ENCODE measurements around the gene SAP30BP. TPM values are rescaled to one million over a fixed set of nuclear protein-coding genes. Genes with fewer than 3 reads are reported as not detected.

Gene SAP30BP
- total RNA-seq, 1 experiment from 2014 or later: 89.7 TPM

DNA sequence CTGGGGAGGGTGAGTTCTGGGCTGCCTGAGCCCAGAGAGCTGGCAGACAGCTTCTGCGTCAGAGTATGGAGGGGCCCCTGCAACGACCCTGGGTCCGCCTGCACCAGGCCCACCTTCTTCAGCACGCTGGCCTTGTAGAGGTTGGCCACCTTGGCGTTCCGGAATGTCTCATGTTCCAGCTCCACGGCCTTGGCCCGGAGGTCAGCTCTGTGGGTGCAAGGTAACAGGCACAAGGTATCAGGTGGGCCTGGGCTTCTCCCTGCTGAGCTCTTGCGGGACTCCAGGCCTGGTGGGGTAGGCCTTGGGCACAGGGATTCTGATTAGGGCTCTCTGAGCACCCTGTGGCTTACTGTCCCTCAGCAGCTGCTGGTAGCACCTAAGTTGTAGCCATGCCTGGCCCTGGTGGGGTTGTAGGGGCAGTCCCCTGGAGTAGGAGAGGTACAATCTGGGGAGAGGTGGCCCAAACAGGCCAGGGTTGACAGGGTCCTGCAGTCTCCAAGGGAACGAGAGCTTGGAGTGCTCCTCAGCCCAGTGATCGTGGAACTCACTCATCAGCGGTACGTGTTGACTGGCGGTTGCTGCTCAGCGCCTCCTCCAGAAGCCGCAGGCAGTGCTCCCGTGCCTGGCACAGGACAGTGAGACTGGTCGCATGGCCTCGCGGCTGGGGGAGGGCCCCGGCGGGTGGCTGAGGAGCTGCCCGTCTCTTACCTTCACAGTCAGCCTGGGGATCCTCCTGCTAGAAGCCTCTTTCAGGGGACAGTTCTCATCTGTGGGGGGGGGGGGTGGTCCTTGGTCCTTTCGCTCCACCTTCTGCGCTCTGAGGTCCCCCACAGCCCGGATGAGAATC, 36.8 kb upstream of the SAP30BP start:
- H2AFZ ChIP-seq (ENCODE audit: low read length): no peak overlapping the region
- no peaks in the 10 kb centered on the region for H3K79me1 ChIP-seq (ENCODE audit: insufficient read depth, low read depth, low read length, poor library complexity, severe bottlenecking)
- no peak overlapping the region for H3K56ac ChIP-seq (ENCODE audit: insufficient read length, low read depth, low read length)
- H3K18ac ChIP-seq (ENCODE audit: insufficient read length, low read depth, low read length): no peak overlapping the region
- no peak overlapping the region for H4K91ac ChIP-seq (ENCODE audit: insufficient read length, low read depth, low read length)
- H3K9me3 Mint-ChIP-seq: no peaks in the 10 kb centered on the region
- no peak overlapping the region for H3K23ac ChIP-seq (ENCODE audit: insufficient read length, low read depth, low read length)
- no peaks in the 10 kb centered on the region for H3K9me3 ChIP-seq (ENCODE audit: control insufficient read depth, low read depth, low read length)
- H3K36me3 Mint-ChIP-seq (ENCODE audit: insufficient read depth in 1 of 3, low read depth in 3 of 3): peaks cover 0 to 15% (median 2%) of the 10 kb centered on the region in 3 experiments; a peak in 4 of 7 replicates
- no peak overlapping the region for H2AK5ac ChIP-seq (ENCODE audit: insufficient read length, low read length)
- no peak overlapping the region for H3K14ac ChIP-seq (ENCODE audit: insufficient read depth, low read length)
- H3K4me1 Mint-ChIP-seq: peaks cover 16 to 19% of the 10 kb centered on the region in 2 experiments
- H3K4ac ChIP-seq (ENCODE audit: low read depth, low read length): no peak overlapping the region
- H3K79me2 ChIP-seq (ENCODE audit: insufficient read depth, low read length): no peaks in the 10 kb centered on the region
- H4K20me1 ChIP-seq (ENCODE audit: control insufficient read depth, insufficient read depth, insufficient read length): no peaks in the 10 kb centered on the region
- no peak overlapping the region for H2BK120ac ChIP-seq (ENCODE audit: low read depth, low read length, poor library complexity, severe bottlenecking)
- no peak overlapping the region for H4K5ac ChIP-seq (ENCODE audit: insufficient read length, low read depth, low read length)
- peak overlapping the region in 1 of 3 experiments; percentile 61; a peak in 1 of 7 replicates for H3K27ac Mint-ChIP-seq
- H3K4me3 Mint-ChIP-seq: no peak overlapping the region
- TF ChIP-seq, protein P1, sequence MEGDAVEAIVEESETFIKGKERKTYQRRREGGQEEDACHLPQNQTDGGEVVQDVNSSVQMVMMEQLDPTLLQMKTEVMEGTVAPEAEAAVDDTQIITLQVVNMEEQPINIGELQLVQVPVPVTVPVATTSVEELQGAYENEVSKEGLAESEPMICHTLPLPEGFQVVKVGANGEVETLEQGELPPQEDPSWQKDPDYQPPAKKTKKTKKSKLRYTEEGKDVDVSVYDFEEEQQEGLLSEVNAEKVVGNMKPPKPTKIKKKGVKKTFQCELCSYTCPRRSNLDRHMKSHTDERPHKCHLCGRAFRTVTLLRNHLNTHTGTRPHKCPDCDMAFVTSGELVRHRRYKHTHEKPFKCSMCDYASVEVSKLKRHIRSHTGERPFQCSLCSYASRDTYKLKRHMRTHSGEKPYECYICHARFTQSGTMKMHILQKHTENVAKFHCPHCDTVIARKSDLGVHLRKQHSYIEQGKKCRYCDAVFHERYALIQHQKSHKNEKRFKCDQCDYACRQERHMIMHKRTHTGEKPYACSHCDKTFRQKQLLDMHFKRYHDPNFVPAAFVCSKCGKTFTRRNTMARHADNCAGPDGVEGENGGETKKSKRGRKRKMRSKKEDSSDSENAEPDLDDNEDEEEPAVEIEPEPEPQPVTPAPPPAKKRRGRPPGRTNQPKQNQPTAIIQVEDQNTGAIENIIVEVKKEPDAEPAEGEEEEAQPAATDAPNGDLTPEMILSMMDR (conservative IDR thresholded peaks at IDR 0.05): no peak
- no peak overlapping the region for H4K8ac ChIP-seq (replicated peaks; ENCODE audit: insufficient read length, low read depth, low read length)
- no peak overlapping the region for H2BK20ac ChIP-seq (ENCODE audit: low read depth, low read length, poor library complexity, severe bottlenecking)
- no peak for DNase-seq
- no peak overlapping the region for H2BK5ac ChIP-seq (ENCODE audit: insufficient read length, low read length)
- H2BK12ac ChIP-seq (ENCODE audit: insufficient read length, low read depth, low read length): no peak overlapping the region
- H3K27me3 ChIP-seq (ENCODE audit: insufficient read depth, low read length): no peaks in the 10 kb centered on the region
- H3K4me2 ChIP-seq (ENCODE audit: insufficient read depth, insufficient read length, low read length): no peak overlapping the region
- no peak overlapping the region for H2BK15ac ChIP-seq (ENCODE audit: low read depth, low read length)
- no peak overlapping the region for H3K27ac ChIP-seq (ENCODE audit: insufficient read length, low read depth, low read length)
- no CpG with 5 or more reads among the region's 26 CpGs for WGBS (ENCODE audit: extremely low coverage, insufficient read length, low lambda C conversion rate)
- no peak overlapping the region for H3T11ph ChIP-seq (ENCODE audit: low read length)
- H3K4me1 ChIP-seq (ENCODE audit: insufficient read depth, low read length): no peaks in the 10 kb centered on the region; the same call in 1 of the 2 replicates
- H3K23me2 ChIP-seq (ENCODE audit: insufficient read length, low read depth, low read length, poor library complexity, severe bottlenecking): no peaks in the 10 kb centered on the region
- no peak overlapping the region for H3K9ac ChIP-seq (ENCODE audit: extremely low read depth, insufficient read length, low read length)
- no peaks in the 10 kb centered on the region for H3K27me3 Mint-ChIP-seq (ENCODE audit: low read depth)

All from H9 (cell line).